ENCODE data around the gene CACHD1. TPM values are rescaled to one million over a fixed set of nuclear protein-coding genes. Genes with fewer than 3 reads are reported as not detected.
"Not testable (repeated sequence)": the region's sequence is repeated elsewhere in the genome, so short reads cannot be mapped to it uniquely, and the experiment has no call there.

CACHD1 gene
- total and polyA plus RNA-seq, 2 of the 8 experiments (the other 6 are each of a cell fraction or from before 2014, with no cell fraction given): 22.2 to 42.5 TPM

GRCh38 chr1:64610950-64611349 is 141.0 kb downstream of the CACHD1 start:
- H2BK5ac ChIP-seq (ENCODE audit: low read depth, low read length); H3K23ac ChIP-seq (ENCODE audit: insufficient read length); H3K4me3 ChIP-seq (ENCODE audit: extremely low read depth in 1 of 4, insufficient read depth in 2 of 4, low read depth in 3 of 4, low read length in 4 of 4); H3K27me3 ChIP-seq (replicated peaks in 1 of 4; ENCODE audit: control insufficient read depth in 3 of 4, extremely low read depth in 1 of 4, insufficient read depth in 3 of 4, low read length in 3 of 4); H2BK15ac ChIP-seq (ENCODE audit: low read length); H2BK12ac ChIP-seq (ENCODE audit: low read depth, low read length); H4K20me1 ChIP-seq (replicated peaks in 1 of 2; ENCODE audit: control insufficient read depth in 1 of 2, insufficient read depth in 2 of 2, low read length in 2 of 2); H3K18ac ChIP-seq (ENCODE audit: extremely low read depth, low read length); H3K14ac ChIP-seq (ENCODE audit: insufficient read length); H3K27ac ChIP-seq (ENCODE audit: low read depth, low read length); FAIRE-seq; H3K56ac ChIP-seq (replicated peaks; ENCODE audit: insufficient read length, low read depth, low read length); H4K8ac ChIP-seq (ENCODE audit: extremely low read depth, insufficient read depth, low read length); POLR2A ChIA-PET (ENCODE audit: partially characterized antibody); H2AK5ac ChIP-seq (ENCODE audit: low read depth, low read length); H3K4me1 ChIP-seq (replicated peaks in 1 of 4; ENCODE audit: control insufficient read depth in 3 of 4, insufficient read depth in 4 of 4, low read length in 3 of 4); CTCF ChIA-PET (ENCODE audit: partially characterized antibody); DNase-seq (ENCODE audit: low read depth in 1 of 2, low spot score in 2 of 2); H3K4me2 ChIP-seq (ENCODE audit: insufficient read depth in 1 of 2, low read depth in 2 of 2, low read length in 2 of 2); H3K9ac ChIP-seq (replicated peaks in 1 of 4; ENCODE audit: extremely low read depth in 1 of 4, low read depth in 3 of 4, low read length in 3 of 4); H2AFZ ChIP-seq (ENCODE audit: low read length); H3K23me2 ChIP-seq (ENCODE audit: low read depth, low read length); H4K5ac ChIP-seq (ENCODE audit: insufficient read length, low read depth, low read length); H2BK120ac ChIP-seq (replicated peaks; ENCODE audit: low read depth, low read length); H4K91ac ChIP-seq (replicated peaks; ENCODE audit: insufficient read length, low read length); H2BK20ac ChIP-seq (ENCODE audit: low read length); H3K4ac ChIP-seq (replicated peaks; ENCODE audit: insufficient read length, low read depth, low read length); H3K79me1 ChIP-seq (ENCODE audit: low read depth, low read length): not testable (repeated sequence)
- peaks cover 14 to 16% of the 10 kb centered on the region in 2 experiments for H3K9me3 ChIP-seq (ENCODE audit: insufficient read depth in 2 of 2, low read depth in 1 of 2, low read length in 1 of 2)
- H3K36me3 ChIP-seq (ENCODE audit: control insufficient read depth in 2 of 4, insufficient read depth in 4 of 4, low read length in 3 of 4): peaks cover 0 to 58% (median 27%) of the 10 kb centered on the region in 4 experiments; a peak in 6 of 8 replicates
- 89% methylated on average over 3 of the region's 3 CpGs; no CpG with 5 or more reads in 1 of the 2 experiments for WGBS, 2 experiments (ENCODE audit: extremely low coverage in 1 of 2, insufficient coverage in 1 of 2, insufficient read length in 1 of 2, insufficient replicate concordance in 2 of 2, low coverage in 1 of 2, low lambda C conversion rate in 2 of 2, missing lambda C conversion rate in 1 of 2)
- peaks cover 0 to 15% of the 10 kb centered on the region in 2 experiments; a peak in 2 of 4 replicates for H3K79me2 ChIP-seq (ENCODE audit: control insufficient read depth in 1 of 2, insufficient read depth in 2 of 2, low read length in 2 of 2)

Measured in H1 (cell line).